ENCODE measurements around the gene HIF1AN.

The HIF1AN gene

GRCh38 chr10:100508266-100508665 is 27.5 kb upstream of the HIF1AN start:
- no CpG with 5 or more reads among the region's 1 CpG for WGBS
- Histone ChIP-seq H3K14ac (ENCODE audit: low read length in 2 of 2) (no peak overlapping the region), H2BK120ac (ENCODE audit: low read depth, low read length) (no peak overlapping the region), H2BK5ac (ENCODE audit: low read depth, low read length, poor library complexity, severe bottlenecking) (no peak overlapping the region), H2BK12ac (ENCODE audit: low read length in 2 of 2) (no peak overlapping the region), H2AK5ac (ENCODE audit: low read length, severe bottlenecking) (no peak overlapping the region), H2AFZ (ENCODE audit: low read depth, low read length) (no peak overlapping the region), H3K4me2 (ENCODE audit: low read length, poor library complexity, severe bottlenecking) (no peak overlapping the region), H3K79me1 (replicated peaks; ENCODE audit: low read length, poor library complexity, severe bottlenecking) (no peaks in the 10 kb centered on the region), H2BK15ac (ENCODE audit: low read depth, poor library complexity, severe bottlenecking) (no peak overlapping the region), H3K4me1 (ENCODE audit: control insufficient read depth, insufficient read depth, low read depth, low read length) (peaks cover 4% of the 10 kb centered on the region), H3K4ac (ENCODE audit: low read depth in 1 of 2, low read length in 2 of 2) (no peak overlapping the region), H3K9me3 (ENCODE audit: control insufficient read depth, low read length) (no peaks in the 10 kb centered on the region), H3K27me3 (ENCODE audit: control insufficient read depth in 1 of 2, insufficient read depth in 1 of 2, low read length in 2 of 2) (peaks cover 0 to 22% of the 10 kb centered on the region in 2 experiments), H4K91ac (ENCODE audit: low read length) (no peak overlapping the region), H3K18ac (ENCODE audit: low read depth in 1 of 2, low read length in 2 of 2) (no peak overlapping the region), H3K23ac (ENCODE audit: low read length in 2 of 2) (no peak overlapping the region), H3K36me3 (ENCODE audit: control insufficient read depth in 1 of 2, insufficient read depth in 2 of 2, low read depth in 1 of 2, low read length in 2 of 2) (peaks cover 14 to 23% of the 10 kb centered on the region in 2 experiments), H3K9ac (ENCODE audit: low read length) (no peak overlapping the region), H3K27ac (ENCODE audit: low read length, poor library complexity, severe bottlenecking) (no peak overlapping the region), H3K4me3 (ENCODE audit: insufficient read depth in 1 of 2, low read depth in 1 of 2, low read length in 2 of 2) (no peak overlapping the region), H4K8ac (ENCODE audit: low read length) (no peak overlapping the region)
- DNase-seq = no peak

GRCh38 chr10:100508691-100509150 is 27.0 kb upstream of the HIF1AN start:
- Histone ChIP-seq H2BK15ac (ENCODE audit: low read depth, poor library complexity, severe bottlenecking) (no peak overlapping the region), H4K8ac (ENCODE audit: low read length) (no peak overlapping the region), H3K9me3 (ENCODE audit: control insufficient read depth, low read length) (no peaks in the 10 kb centered on the region), H2AFZ (ENCODE audit: low read depth, low read length) (no peak overlapping the region), H3K27ac (ENCODE audit: low read length, poor library complexity, severe bottlenecking) (no peak overlapping the region), H3K9ac (ENCODE audit: low read length) (no peak overlapping the region), H2BK120ac (ENCODE audit: low read depth, low read length) (no peak overlapping the region), H3K79me1 (replicated peaks; ENCODE audit: low read length, poor library complexity, severe bottlenecking) (no peaks in the 10 kb centered on the region), H2BK5ac (ENCODE audit: low read depth, low read length, poor library complexity, severe bottlenecking) (no peak overlapping the region), H3K4me1 (ENCODE audit: control insufficient read depth, insufficient read depth, low read depth, low read length) (peaks cover 4% of the 10 kb centered on the region), H2AK5ac (ENCODE audit: low read length, severe bottlenecking) (no peak overlapping the region), H3K4ac (ENCODE audit: low read depth in 1 of 2, low read length in 2 of 2) (no peak overlapping the region), H3K23ac (ENCODE audit: low read length in 2 of 2) (no peak overlapping the region), H3K4me2 (ENCODE audit: low read length, poor library complexity, severe bottlenecking) (no peak overlapping the region), H3K18ac (ENCODE audit: low read depth in 1 of 2, low read length in 2 of 2) (no peak overlapping the region), H3K36me3 (ENCODE audit: control insufficient read depth in 1 of 2, insufficient read depth in 2 of 2, low read depth in 1 of 2, low read length in 2 of 2) (peaks cover 14 to 23% of the 10 kb centered on the region in 2 experiments), H3K14ac (ENCODE audit: low read length in 2 of 2) (no peak overlapping the region), H3K27me3 (ENCODE audit: control insufficient read depth in 1 of 2, insufficient read depth in 1 of 2, low read length in 2 of 2) (peaks cover 0 to 23% of the 10 kb centered on the region in 2 experiments), H3K4me3 (ENCODE audit: insufficient read depth in 1 of 2, low read depth in 1 of 2, low read length in 2 of 2) (no peak overlapping the region), H2BK12ac (ENCODE audit: low read length in 2 of 2) (no peak overlapping the region), H4K91ac (ENCODE audit: low read length) (no peak overlapping the region)
- 42% methylated on average over 3 of the region's 3 CpGs for WGBS
- DNase-seq = peak; percentile 72

GRCh38 chr10:100509241-100509840 is 26.4 kb upstream of the HIF1AN start:
- Histone ChIP-seq H3K36me3 (ENCODE audit: control insufficient read depth in 1 of 2, insufficient read depth in 2 of 2, low read depth in 1 of 2, low read length in 2 of 2) (peaks cover 14 to 23% of the 10 kb centered on the region in 2 experiments), H4K91ac (ENCODE audit: low read length) (no peak overlapping the region), H3K4me1 (ENCODE audit: control insufficient read depth, insufficient read depth, low read depth, low read length) (peaks cover 4% of the 10 kb centered on the region), H3K23ac (ENCODE audit: low read length in 2 of 2) (no peak overlapping the region), H2AFZ (ENCODE audit: low read depth, low read length) (no peak overlapping the region), H3K9ac (ENCODE audit: low read length) (no peak overlapping the region), H4K8ac (ENCODE audit: low read length) (no peak overlapping the region), H3K9me3 (ENCODE audit: control insufficient read depth, low read length) (no peaks in the 10 kb centered on the region), H3K14ac (ENCODE audit: low read length in 2 of 2) (no peak overlapping the region), H2BK15ac (ENCODE audit: low read depth, poor library complexity, severe bottlenecking) (no peak overlapping the region), H3K27me3 (ENCODE audit: control insufficient read depth in 1 of 2, insufficient read depth in 1 of 2, low read length in 2 of 2) (peaks cover 0 to 23% of the 10 kb centered on the region in 2 experiments), H2BK12ac (ENCODE audit: low read length in 2 of 2) (no peak overlapping the region), H2BK120ac (ENCODE audit: low read depth, low read length) (no peak overlapping the region), H2AK5ac (ENCODE audit: low read length, severe bottlenecking) (no peak overlapping the region), H2BK5ac (ENCODE audit: low read depth, low read length, poor library complexity, severe bottlenecking) (no peak overlapping the region), H3K4ac (ENCODE audit: low read depth in 1 of 2, low read length in 2 of 2) (no peak overlapping the region), H3K27ac (ENCODE audit: low read length, poor library complexity, severe bottlenecking) (no peak overlapping the region), H3K79me1 (replicated peaks; ENCODE audit: low read length, poor library complexity, severe bottlenecking) (no peaks in the 10 kb centered on the region), H3K4me2 (ENCODE audit: low read length, poor library complexity, severe bottlenecking) (no peak overlapping the region), H3K18ac (ENCODE audit: low read depth in 1 of 2, low read length in 2 of 2) (no peak overlapping the region), H3K4me3 (ENCODE audit: insufficient read depth in 1 of 2, low read depth in 1 of 2, low read length in 2 of 2) (no peak overlapping the region)
- 54% methylated on average over 6 of the region's 8 CpGs for WGBS
- DNase-seq = no peak

GRCh38 chr10:100510533-100511308 is 25.0 kb upstream of the HIF1AN start:
- no peak overlapping the region for H2AK5ac ChIP-seq (ENCODE audit: low read length, severe bottlenecking)
- H3K79me1 ChIP-seq (replicated peaks; ENCODE audit: low read length, poor library complexity, severe bottlenecking) = no peaks in the 10 kb centered on the region
- peaks cover 4% of the 10 kb centered on the region for H3K4me1 ChIP-seq (ENCODE audit: control insufficient read depth, insufficient read depth, low read depth, low read length)
- no peak overlapping the region for H2BK12ac ChIP-seq (ENCODE audit: low read length in 2 of 2)
- H2BK15ac ChIP-seq (ENCODE audit: low read depth, poor library complexity, severe bottlenecking) = no peak overlapping the region
- 86% methylated on average over 7 of the region's 7 CpGs for WGBS
- H3K9me3 ChIP-seq (ENCODE audit: control insufficient read depth, low read length) = no peaks in the 10 kb centered on the region
- H3K9ac ChIP-seq (ENCODE audit: low read length) = no peak overlapping the region
- no peak overlapping the region for H4K91ac ChIP-seq (ENCODE audit: low read length)
- H3K27ac ChIP-seq (ENCODE audit: low read length, poor library complexity, severe bottlenecking) = no peak overlapping the region
- H2AFZ ChIP-seq (ENCODE audit: low read depth, low read length) = no peak overlapping the region
- no peak overlapping the region for H4K8ac ChIP-seq (ENCODE audit: low read length)
- H2BK120ac ChIP-seq (ENCODE audit: low read depth, low read length) = no peak overlapping the region
- peaks cover 14 to 19% of the 10 kb centered on the region in 2 experiments for H3K36me3 ChIP-seq (ENCODE audit: control insufficient read depth in 1 of 2, insufficient read depth in 2 of 2, low read depth in 1 of 2, low read length in 2 of 2)
- H3K4ac ChIP-seq (ENCODE audit: low read depth in 1 of 2, low read length in 2 of 2) = no peak overlapping the region
- DNase-seq = no peak
- peaks cover 0 to 18% of the 10 kb centered on the region in 2 experiments for H3K27me3 ChIP-seq (ENCODE audit: control insufficient read depth in 1 of 2, insufficient read depth in 1 of 2, low read length in 2 of 2)
- no peak overlapping the region for H3K14ac ChIP-seq (ENCODE audit: low read length in 2 of 2)
- no peak overlapping the region for H3K18ac ChIP-seq (ENCODE audit: low read depth in 1 of 2, low read length in 2 of 2)
- H3K4me2 ChIP-seq (ENCODE audit: low read length, poor library complexity, severe bottlenecking) = no peak overlapping the region
- no peak overlapping the region for H2BK5ac ChIP-seq (ENCODE audit: low read depth, low read length, poor library complexity, severe bottlenecking)
- H3K4me3 ChIP-seq (ENCODE audit: insufficient read depth in 1 of 2, low read depth in 1 of 2, low read length in 2 of 2) = no peak overlapping the region
- H3K23ac ChIP-seq (ENCODE audit: low read length in 2 of 2) = no peak overlapping the region
